Hepatocyte (in vitro differentiated cells): ENCODE data around the gene TNF. TPM values are rescaled to one million over a fixed set of nuclear protein-coding genes. Genes with fewer than 3 reads are reported as not detected.

Source experiments
- DNase-seq: peaks from one replicate; pipeline ENCODE4 v3.0.0-alpha.2; 2016; ENCODE audit warnings: low spot score
- H2AFZ ChIP-seq: fragments of 200-600 bp; sonication (generic); 2 replicates; pipeline ENCODE4 v1.6.0; 2016; ENCODE audit warnings: antibody characterized with exemption, mild to moderate bottlenecking
- H3K27ac ChIP-seq: fragments of 200-600 bp; sonication (generic); 2 replicates; pipeline ENCODE4 v1.5.1; 2016; ENCODE audit warnings: mild to moderate bottlenecking
- H3K27me3 ChIP-seq: fragments of 200-600 bp; sonication (generic); 2 replicates; pipeline ENCODE4 v1.6.1; 2016
- H3K36me3 ChIP-seq: fragments of 200-600 bp; sonication (generic); replicated peaks from 2 replicates; pipeline ENCODE4 v1.5.1; 2016; ENCODE audit warnings: low read depth; ENCODE audit not compliant: insufficient read depth
- H3K4me1 ChIP-seq: fragments of 200-600 bp; sonication (generic); 2 replicates; pipeline ENCODE4 v1.5.1; 2016; ENCODE audit warnings: mild to moderate bottlenecking, moderate library complexity; ENCODE audit not compliant: insufficient read depth
- H3K4me2 ChIP-seq: fragments of 200-600 bp; sonication (generic); 2 replicates; pipeline ENCODE4 v1.6.0; 2016
- H3K4me3 ChIP-seq: fragments of 200-600 bp; sonication (generic); 2 replicates; pipeline ENCODE4 v1.5.1; 2016; ENCODE audit warnings: mild to moderate bottlenecking
- H3K79me2 ChIP-seq: fragments of 200-600 bp; sonication (generic); 2 replicates; pipeline ENCODE4 v1.6.0; 2017; ENCODE audit warnings: mild to moderate bottlenecking
- H3K9me2 ChIP-seq: fragments of 200-600 bp; sonication (generic); replicated peaks from 2 replicates; pipeline ENCODE4 v1.6.0; 2017; ENCODE audit warnings: mild to moderate bottlenecking; ENCODE audit not compliant: insufficient read depth
- H3K9me3 ChIP-seq: fragments of 200-600 bp; sonication (generic); 2 replicates; pipeline ENCODE4 v1.5.1; 2016; ENCODE audit warnings: low read depth, mild to moderate bottlenecking
- H4K20me1 ChIP-seq: fragments of 200-600 bp; sonication (generic); 2 replicates; pipeline ENCODE4 v1.6.0; 2016; ENCODE audit warnings: mild to moderate bottlenecking; ENCODE audit not compliant: insufficient read depth, poor library complexity, severe bottlenecking
- EZH2 ChIP-seq: fragments of 200-600 bp; sonication (generic); IDR thresholded peaks from 2 replicates; pipeline ENCODE4 v1.6.1; 2016; ENCODE audit warnings: antibody characterized with exemption, mild to moderate bottlenecking, borderline replicate concordance
- EZH2phosphoT487 ChIP-seq: fragments of 200-600 bp; sonication (generic); IDR thresholded peaks from one replicate; pipeline ENCODE4 v1.6.1; 2018; ENCODE audit warnings: antibody characterized with exemption, mild to moderate bottlenecking, low read depth, moderate library complexity; ENCODE audit not compliant: unreplicated experiment, severe bottlenecking
- WGBS: methylation state at CpG from one replicate; pipeline ENCODE4 v1.1.6; 2016; ENCODE audit warnings: low lambda C conversion rate; ENCODE audit errors: missing lambda C conversion rate; 5-methylcytosine and 5-hydroxymethylcytosine counted together
- polyA plus RNA-seq: library from polyadenylated mRNA; unstranded; fragments of >200 nt; fragmentation: Nextera tagmentation; extraction: Ambion mirVana; gene quantifications from 2 replicates; pipeline ENCODE4 v1.2.1, GENCODE V29; 2016
- total RNA-seq: library from RNA; depleted of rRNA; stranded (reverse); fragments of >200 nt; gene quantifications from 2 replicates; pipeline ENCODE4 v1.2.3, GENCODE V29; 2014
- TF ChIP-seq, protein P1 (sequence below): fragments of 200-600 bp; sonication (generic); IDR thresholded peaks from 2 replicates; pipeline ENCODE4 v1.5.1; 2016; ENCODE audit warnings: antibody characterized with exemption, mild to moderate bottlenecking; ENCODE audit not compliant: poor library complexity

The TNF gene
- 0.63 TPM in 1 of 2 replicates, not detected in the other for total RNA-seq
- 0.91 and 1.3 TPM in 2 replicates for polyA plus RNA-seq

DNA sequence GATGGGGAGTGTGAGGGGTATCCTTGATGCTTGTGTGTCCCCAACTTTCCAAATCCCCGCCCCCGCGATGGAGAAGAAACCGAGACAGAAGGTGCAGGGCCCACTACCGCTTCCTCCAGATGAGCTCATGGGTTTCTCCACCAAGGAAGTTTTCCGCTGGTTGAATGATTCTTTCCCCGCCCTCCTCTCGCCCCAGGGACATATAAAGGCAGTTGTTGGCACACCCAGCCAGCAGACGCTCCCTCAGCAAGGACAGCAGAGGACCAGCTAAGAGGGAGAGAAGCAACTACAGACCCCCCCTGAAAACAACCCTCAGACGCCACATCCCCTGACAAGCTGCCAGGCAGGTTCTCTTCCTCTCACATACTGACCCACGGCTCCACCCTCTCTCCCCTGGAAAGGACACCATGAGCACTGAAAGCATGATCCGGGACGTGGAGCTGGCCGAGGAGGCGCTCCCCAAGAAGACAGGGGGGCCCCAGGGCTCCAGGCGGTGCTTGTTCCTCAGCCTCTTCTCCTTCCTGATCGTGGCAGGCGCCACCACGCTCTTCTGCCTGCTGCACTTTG lies at the start of gene TNF:
TNF (plus strand) TSS at position 231 of the 567 bp plus-strand sequence; CDS start at position 408, 177 bp downstream.
- Histone ChIP-seq H3K4me3 (no peak within 1 kb of the TSS), H3K4me1 (no peaks in the 10 kb centered on the region), H3K9me3 (no peaks in the 10 kb centered on the region), H3K79me2 (no peaks in the 10 kb centered on the region), H2AFZ (no peak within 1 kb of the TSS), H3K36me3 (no peaks in the 10 kb centered on the region), H3K27ac (no peak within 1 kb of the TSS), H4K20me1 (no peaks in the 10 kb centered on the region), H3K27me3 (no peaks in the 10 kb centered on the region), H3K9me2 (no peaks in the 10 kb centered on the region), H3K4me2 (no peak within 1 kb of the TSS)
- WGBS = 85% methylated on average over 19 of the region's 19 CpGs
- DNase-seq = no peak
- TF ChIP-seq EZH2 (no peak), EZH2phosphoT487 (no peak)
- TF ChIP-seq, protein P1, sequence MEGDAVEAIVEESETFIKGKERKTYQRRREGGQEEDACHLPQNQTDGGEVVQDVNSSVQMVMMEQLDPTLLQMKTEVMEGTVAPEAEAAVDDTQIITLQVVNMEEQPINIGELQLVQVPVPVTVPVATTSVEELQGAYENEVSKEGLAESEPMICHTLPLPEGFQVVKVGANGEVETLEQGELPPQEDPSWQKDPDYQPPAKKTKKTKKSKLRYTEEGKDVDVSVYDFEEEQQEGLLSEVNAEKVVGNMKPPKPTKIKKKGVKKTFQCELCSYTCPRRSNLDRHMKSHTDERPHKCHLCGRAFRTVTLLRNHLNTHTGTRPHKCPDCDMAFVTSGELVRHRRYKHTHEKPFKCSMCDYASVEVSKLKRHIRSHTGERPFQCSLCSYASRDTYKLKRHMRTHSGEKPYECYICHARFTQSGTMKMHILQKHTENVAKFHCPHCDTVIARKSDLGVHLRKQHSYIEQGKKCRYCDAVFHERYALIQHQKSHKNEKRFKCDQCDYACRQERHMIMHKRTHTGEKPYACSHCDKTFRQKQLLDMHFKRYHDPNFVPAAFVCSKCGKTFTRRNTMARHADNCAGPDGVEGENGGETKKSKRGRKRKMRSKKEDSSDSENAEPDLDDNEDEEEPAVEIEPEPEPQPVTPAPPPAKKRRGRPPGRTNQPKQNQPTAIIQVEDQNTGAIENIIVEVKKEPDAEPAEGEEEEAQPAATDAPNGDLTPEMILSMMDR = no peak

- H3K4me2 ChIP-seq = no peak overlapping the region
- H3K27ac ChIP-seq = no peak overlapping the region
- no peaks in the 10 kb centered on the region for H3K4me1 ChIP-seq
Measured at GRCh38 chr6:31525932-31526591, 49.3 kb upstream of the TNF start.

DNA sequence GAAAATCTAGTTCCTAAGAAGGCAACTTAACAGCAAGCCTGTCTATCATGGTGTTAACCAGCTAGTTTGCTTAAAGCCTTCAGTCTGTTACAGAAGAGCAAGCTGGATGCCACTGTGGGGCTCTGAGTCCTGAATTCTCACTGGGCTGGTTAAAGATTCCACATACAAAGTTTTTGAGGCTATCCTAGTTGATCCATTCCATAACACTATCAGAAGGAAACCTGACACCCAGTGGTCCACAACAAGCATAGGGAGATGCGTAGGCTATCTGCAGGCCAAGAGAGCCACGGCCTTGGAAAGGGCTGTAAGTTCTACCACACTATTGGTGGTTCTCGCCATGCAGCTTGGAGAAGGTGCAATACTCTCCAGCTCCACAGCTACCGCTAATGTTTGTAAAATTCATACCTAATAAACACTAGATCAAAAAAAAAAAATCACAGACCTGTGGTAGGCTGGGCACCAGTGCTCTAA lies 47.0 kb upstream of the TNF start:
- 83% methylated on average over 4 of the region's 4 CpGs for WGBS

More at GRCh38 chr6:31525932-31526591, 49.3 kb upstream of the TNF start:
- no peak for DNase-seq
- Histone ChIP-seq H3K79me2 (no peaks in the 10 kb centered on the region), H3K9me2 (no peaks in the 10 kb centered on the region), H3K36me3 (no peaks in the 10 kb centered on the region), H4K20me1 (peaks cover 10% of the 10 kb centered on the region), H3K27me3 (no peaks in the 10 kb centered on the region), H2AFZ (no peak overlapping the region), H3K4me3 (no peak overlapping the region), H3K9me3 (no peaks in the 10 kb centered on the region)
- TF ChIP-seq EZH2 (no peak), EZH2phosphoT487 (no peak)
- TF ChIP-seq, protein P1 = no peak
- WGBS = 83% methylated on average over 4 of the region's 4 CpGs

More for the DNA sequence above, 47.0 kb upstream of the TNF start:
- no peak overlapping the region for H3K4me3 ChIP-seq
- H3K9me3 ChIP-seq = no peaks in the 10 kb centered on the region
- H3K27me3 ChIP-seq = no peaks in the 10 kb centered on the region
- H2AFZ ChIP-seq = no peak overlapping the region
- H3K9me2 ChIP-seq = no peaks in the 10 kb centered on the region
- no peak overlapping the region for H3K27ac ChIP-seq
- H4K20me1 ChIP-seq = peaks cover 28% of the 10 kb centered on the region
- TF ChIP-seq, protein P1 = no peak
- no peak for TF ChIP-seq EZH2phosphoT487
- no peak for TF ChIP-seq EZH2
- no peak overlapping the region for H3K4me2 ChIP-seq
- peaks cover 1% of the 10 kb centered on the region for H3K79me2 ChIP-seq
- peaks cover under 1% of the 10 kb centered on the region for H3K36me3 ChIP-seq
- no peak for DNase-seq
- no peaks in the 10 kb centered on the region for H3K4me1 ChIP-seq
